HepG2 (cell line): ENCODE measurements around the gene TRIP6. TPM values are rescaled to one million over a fixed set of nuclear protein-coding genes. Genes with fewer than 3 reads are reported as not detected.

Experiments used
- ATAC-seq: fragments of 200-7000 bp; cut with Tn5 transposase; 3 replicates; pipeline ENCODE4 v1.9.1; 2020; ENCODE audit warnings: mild to moderate bottlenecking, moderate library complexity
- BruUV-seq: library from RNA; stranded (reverse); fragments of 400-500 nt; replicated peaks from 2 replicates; lab custom pipeline; 2021; lab: Mats Ljungman, UMichigan
- CTCF ChIA-PET: fragments of 300-600 bp; formaldehyde crosslinking; extraction: SDS; loops from one replicate; lab custom pipeline; 2021; ENCODE audit warnings: low total read pairs, inconsistent platforms, low intra/inter-chr PET ratio; lab: Yijun Ruan, JAX
- POLR2A ChIA-PET: fragments of 350-600 bp; sonication (Branson Sonifier 250); formaldehyde crosslinking; loops from one replicate; lab custom pipeline; 2020; ENCODE audit warnings: antibody characterized with exemption, inconsistent platforms; lab: Yijun Ruan, JAX
- DNase-seq: peaks from one replicate; pipeline ENCODE4 v3.0.0-alpha.2; 2015; ENCODE audit warnings: low spot score
- FAIRE-seq: peaks from 3 replicates; lab custom pipeline; 2011; peaks lifted over from hg19 to GRCh38; lab: Jason Lieb, UNC
- H2AFZ ChIP-seq: one replicate; pipeline ENCODE4 v1.6.1; 2011; ENCODE audit warnings: low read length, inconsistent platforms
- H3K27ac ChIP-seq: fragments of 300-600 bp; 3 replicates; pipeline ENCODE4 v1.8.0; 2011; ENCODE audit warnings: mixed run types, mild to moderate bottlenecking, mixed read lengths, low read length, inconsistent platforms; ENCODE audit not compliant: insufficient read depth; ENCODE audit errors: extremely low read length
- H3K27me3 ChIP-seq, 2 experiments: fragments of 200-600 bp in 1 of 2; 2 replicates in 1 of 2; 3 replicates in 1 of 2; pipeline versions ENCODE4 v1.6.0 to v1.8.0; 2011; ENCODE audit warnings: low read length in 2 of 2, mild to moderate bottlenecking in 2 of 2, moderate library complexity in 2 of 2, inconsistent platforms in 1 of 2; ENCODE audit not compliant: insufficient read depth in 2 of 2, control insufficient read depth in 1 of 2
- H3K36me3 ChIP-seq, 2 experiments: fragments of 200-600 bp in 1 of 2; replicated peaks in 1 of 2; 2 replicates in 1 of 2; 3 replicates in 1 of 2; pipeline versions ENCODE4 v1.5.1 to v1.8.0; 2011; ENCODE audit warnings: low read length in 2 of 2, inconsistent platforms in 1 of 2; ENCODE audit not compliant: insufficient read depth in 2 of 2, control insufficient read depth in 1 of 2
- H3K4me1 ChIP-seq: 2 replicates; pipeline ENCODE4 v1.5.1; 2012; ENCODE audit warnings: low read length, inconsistent platforms; ENCODE audit not compliant: insufficient read depth
- H3K4me2 ChIP-seq: 2 replicates; pipeline ENCODE4 v1.6.0; 2011; ENCODE audit warnings: low read depth, low read length, inconsistent platforms
- H3K4me3 ChIP-seq, 3 experiments: fragments of 200-600 bp in 1 of 3; sonication (generic), shearing (Covaris generic) in 1 of 3; replicated peaks in 1 of 3; 2 replicates each; pipeline ENCODE4 v1.5.1; 2011 to 2016; ENCODE audit warnings: low read length in 3 of 3, inconsistent platforms in 2 of 3, low read depth in 2 of 3, mild to moderate bottlenecking in 2 of 3, control low read depth in 1 of 3, mixed read lengths in 1 of 3; ENCODE audit not compliant: insufficient read depth in 1 of 3
- H3K79me2 ChIP-seq: one replicate; pipeline ENCODE4 v1.6.1; 2011; ENCODE audit warnings: low read length, inconsistent platforms; ENCODE audit not compliant: insufficient read depth
- H3K9ac ChIP-seq: 2 replicates; pipeline ENCODE4 v1.6.0; 2011; ENCODE audit warnings: mild to moderate bottlenecking, low read depth, low read length, inconsistent platforms; ENCODE audit not compliant: insufficient read depth
- H3K9me3 ChIP-seq: 2 replicates; pipeline ENCODE4 v1.5.1; 2012; ENCODE audit warnings: mild to moderate bottlenecking, low read length
- H4K20me1 ChIP-seq: 2 replicates; pipeline ENCODE4 v1.6.0; 2011; ENCODE audit warnings: inconsistent platforms, mild to moderate bottlenecking, low read length, moderate library complexity; ENCODE audit not compliant: insufficient read depth
- CBX2 ChIP-seq, 2 experiments: fragments of 200-600 bp in 1 of 2; sonication (generic); formaldehyde crosslinking in 1 of 2; IDR thresholded peaks; 2 replicates each; pipeline versions ENCODE4 v1.7.0 to v1.8.1; 2018 to 2022; ENCODE audit warnings: low read depth in 2 of 2, low read length in 1 of 2, mild to moderate bottlenecking in 1 of 2, missing genetic modification reagents in 1 of 2
- MAFG ChIP-seq: sonication (generic); formaldehyde crosslinking; IDR thresholded peaks from 2 replicates; pipeline ENCODE4 v1.5.1; 2020; ENCODE audit warnings: mild to moderate bottlenecking, missing genetic modification reagents
- PHB2 ChIP-seq: fragments of 450-650 bp; IDR thresholded peaks from 2 replicates; pipeline ENCODE4 v1.6.1; 2018; ENCODE audit not compliant: partially characterized antibody
- ZNF317 ChIP-seq: sonication (generic); formaldehyde crosslinking; IDR thresholded peaks from 2 replicates; pipeline ENCODE4 v1.5.0; 2020; ENCODE audit warnings: mild to moderate bottlenecking, missing genetic modification reagents
- ZNF652 ChIP-seq: IDR thresholded peaks from 2 replicates; pipeline ENCODE4 v1.6.1; 2016; ENCODE audit warnings: low read depth, borderline replicate concordance
- ZNF839 ChIP-seq: sonication (generic); formaldehyde crosslinking; IDR thresholded peaks from 2 replicates; pipeline ENCODE4 v1.4.0; 2020; ENCODE audit warnings: missing genetic modification reagents, mild to moderate bottlenecking, borderline replicate concordance
- WGBS: methylation state at CpG from one replicate; pipeline ENCODE4 v1.1.6; 2017; ENCODE audit warnings: low lambda C conversion rate; 5-methylcytosine and 5-hydroxymethylcytosine counted together
- in situ Hi-C: cut with HindIII; loops from 2 replicates; pipeline ENCODE4 v1.10.0; 2017; ENCODE audit warnings: low pct_unique_long_range_greater_than_20kb; ENCODE audit not compliant: extremely low pct_ligation_motif_present
- intact Hi-C: fragments of 100-400 bp; cut with micrococcal nuclease; formaldehyde crosslinking; loops from one replicate; pipeline ENCODE4 v1.10.0; 2022; ENCODE audit not compliant: unreplicated experiment
- polyA plus RNA-seq, 8 experiments: library from polyadenylated mRNA; depleted of rRNA in 3 of 8; stranded (reverse) in 7 of 8; unstranded in 1 of 8; fragments of >200 nt; fragmentation: Illumina TruSeq in 4 of 8; extraction: Trizol in 4 of 8; gene quantifications; 2 replicates each; pipeline versions ENCODE4 v1.2.1 to v1.2.3, GENCODE V29; 2011 to 2016; ENCODE audit warnings: low read depth in 4 of 8, missing spikeins in 1 of 8, mixed read lengths in 1 of 8; ENCODE audit not compliant: insufficient read depth in 1 of 8
- total RNA-seq, 5 experiments: library from RNA; depleted of rRNA; stranded (reverse); fragments of >200 nt; fragmentation: Illumina TruSeq; extraction: Trizol; gene quantifications; 2 replicates each; pipeline ENCODE4 v1.2.3, GENCODE V29; 2016; ENCODE audit warnings: low read depth in 1 of 5
- TF ChIP-seq, protein P1 (sequence below): sonication (generic); formaldehyde crosslinking; IDR thresholded peaks from 2 replicates; pipeline ENCODE4 v1.4.0; 2020; ENCODE audit warnings: missing genetic modification reagents
- TF ChIP-seq, protein P2 (sequence below): sonication (generic); formaldehyde crosslinking; IDR thresholded peaks from 2 replicates; pipeline ENCODE4 v1.4.0; 2020; ENCODE audit warnings: missing genetic modification reagents
- TF ChIP-seq, protein P3 (sequence below): sonication (generic); formaldehyde crosslinking; IDR thresholded peaks from 2 replicates; pipeline ENCODE4 v1.8.0; 2022; ENCODE audit warnings: missing genetic modification reagents, mild to moderate bottlenecking, inconsistent platforms, borderline replicate concordance
- TF ChIP-seq, protein P4 (sequence below): sonication (generic); formaldehyde crosslinking; IDR thresholded peaks from 2 replicates; pipeline ENCODE4 v1.4.0; 2020; ENCODE audit warnings: missing genetic modification reagents; ENCODE audit errors: not compliant biosample characterization
- TF ChIP-seq, protein P5 (sequence below): sonication (generic); formaldehyde crosslinking; IDR thresholded peaks from 2 replicates; pipeline ENCODE4 v1.5.1; 2020; ENCODE audit warnings: missing genetic modification reagents, mild to moderate bottlenecking, borderline replicate concordance
- TF ChIP-seq, protein P6 (sequence below): sonication (generic); formaldehyde crosslinking; IDR thresholded peaks from 2 replicates; pipeline ENCODE4 v1.9.0; 2022; ENCODE audit warnings: missing genetic modification reagents, mild to moderate bottlenecking, borderline replicate concordance

TRIP6 gene
- total and polyA plus RNA-seq, 2 of the 13 experiments (the other 11 are each of a cell fraction or from before 2014, with no cell fraction given): 0.34 to 0.38 TPM

DNA sequence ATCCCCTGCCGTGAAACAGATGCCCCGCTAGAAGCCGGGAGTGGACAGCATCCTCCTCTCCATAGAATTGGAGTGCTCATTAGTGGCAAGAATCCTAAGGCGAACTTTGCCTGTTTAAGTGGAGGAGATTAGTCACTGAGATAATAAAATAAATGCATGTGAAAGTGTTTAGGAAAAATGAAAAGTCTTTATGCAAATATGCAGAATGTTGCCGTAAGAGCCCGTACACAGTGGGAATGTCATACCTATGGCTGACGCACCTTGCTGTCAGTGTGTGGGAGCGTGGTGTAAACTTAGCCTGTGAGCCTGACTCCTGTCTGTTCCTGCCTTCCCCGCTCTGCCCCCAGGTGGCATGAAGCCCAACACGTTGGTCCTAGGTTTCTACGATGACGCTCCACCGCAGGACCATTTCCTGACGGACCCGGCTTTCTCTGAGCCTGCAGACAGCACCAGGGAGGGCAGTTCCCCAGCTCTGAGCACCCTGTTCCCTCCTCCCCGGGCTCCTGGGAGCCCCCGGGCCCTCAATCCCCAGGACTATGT, 1.7 kb upstream of the TRIP6 start:
- no peak for ATAC-seq
- Histone ChIP-seq H4K20me1 (no peaks in the 10 kb centered on the region), H3K4me2 (no peak overlapping the region), H3K4me3 (no peak overlapping the region), H3K27ac (no peak overlapping the region), H3K9me3 (no peaks in the 10 kb centered on the region), H3K9ac (no peak overlapping the region), H3K36me3 (peaks cover 5 to 6% of the 10 kb centered on the region in 2 experiments; a peak in 3 of 5 replicates), H3K27me3 (no peaks in the 10 kb centered on the region; a peak in 1 of 5 replicates), H3K4me1 (peaks cover 19% of the 10 kb centered on the region), H2AFZ (no peak overlapping the region), H3K79me2 (no peaks in the 10 kb centered on the region)
- FAIRE-seq: no peak
- DNase-seq: no peak
- POLR2A ChIA-PET: no interaction called here
- intact Hi-C loops: no loop called here
- CTCF ChIA-PET: no interaction called here
- WGBS: 95% methylated on average over 16 of the region's 17 CpGs
- in situ Hi-C loops: no loop called here
- BruUV-seq: no TSS peak
- TF ChIP-seq ZNF317 (CRISPR knock-in tag): no peak
- TF ChIP-seq, protein P1, sequence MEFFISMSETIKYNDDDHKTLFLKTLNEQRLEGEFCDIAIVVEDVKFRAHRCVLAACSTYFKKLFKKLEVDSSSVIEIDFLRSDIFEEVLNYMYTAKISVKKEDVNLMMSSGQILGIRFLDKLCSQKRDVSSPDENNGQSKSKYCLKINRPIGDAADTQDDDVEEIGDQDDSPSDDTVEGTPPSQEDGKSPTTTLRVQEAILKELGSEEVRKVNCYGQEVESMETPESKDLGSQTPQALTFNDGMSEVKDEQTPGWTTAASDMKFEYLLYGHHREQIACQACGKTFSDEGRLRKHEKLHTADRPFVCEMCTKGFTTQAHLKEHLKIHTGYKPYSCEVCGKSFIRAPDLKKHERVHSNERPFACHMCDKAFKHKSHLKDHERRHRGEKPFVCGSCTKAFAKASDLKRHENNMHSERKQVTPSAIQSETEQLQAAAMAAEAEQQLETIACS: no peak
- TF ChIP-seq, protein P2, sequence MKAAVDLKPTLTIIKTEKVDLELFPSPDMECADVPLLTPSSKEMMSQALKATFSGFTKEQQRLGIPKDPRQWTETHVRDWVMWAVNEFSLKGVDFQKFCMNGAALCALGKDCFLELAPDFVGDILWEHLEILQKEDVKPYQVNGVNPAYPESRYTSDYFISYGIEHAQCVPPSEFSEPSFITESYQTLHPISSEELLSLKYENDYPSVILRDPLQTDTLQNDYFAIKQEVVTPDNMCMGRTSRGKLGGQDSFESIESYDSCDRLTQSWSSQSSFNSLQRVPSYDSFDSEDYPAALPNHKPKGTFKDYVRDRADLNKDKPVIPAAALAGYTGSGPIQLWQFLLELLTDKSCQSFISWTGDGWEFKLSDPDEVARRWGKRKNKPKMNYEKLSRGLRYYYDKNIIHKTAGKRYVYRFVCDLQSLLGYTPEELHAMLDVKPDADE (CRISPR knock-in tag): no peak
- TF ChIP-seq, protein P3, sequence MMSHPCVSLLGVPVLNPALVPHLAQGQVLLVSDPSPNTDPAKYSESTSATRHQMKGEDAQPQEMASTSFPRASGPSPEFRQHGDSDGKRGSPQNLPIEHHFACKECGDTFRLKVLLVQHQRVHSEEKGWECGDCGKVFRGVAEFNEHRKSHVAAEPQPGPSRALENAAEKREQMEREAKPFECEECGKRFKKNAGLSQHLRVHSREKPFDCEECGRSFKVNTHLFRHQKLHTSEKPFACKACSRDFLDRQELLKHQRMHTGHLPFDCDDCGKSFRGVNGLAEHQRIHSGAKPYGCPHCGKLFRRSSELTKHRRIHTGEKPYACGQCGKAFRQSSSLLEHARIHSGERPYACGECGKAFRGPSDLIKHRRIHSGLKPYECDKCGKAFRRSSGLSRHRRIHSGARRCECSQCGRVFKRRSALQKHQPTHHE (CRISPR knock-in tag): no peak
- TF ChIP-seq, protein P4, sequence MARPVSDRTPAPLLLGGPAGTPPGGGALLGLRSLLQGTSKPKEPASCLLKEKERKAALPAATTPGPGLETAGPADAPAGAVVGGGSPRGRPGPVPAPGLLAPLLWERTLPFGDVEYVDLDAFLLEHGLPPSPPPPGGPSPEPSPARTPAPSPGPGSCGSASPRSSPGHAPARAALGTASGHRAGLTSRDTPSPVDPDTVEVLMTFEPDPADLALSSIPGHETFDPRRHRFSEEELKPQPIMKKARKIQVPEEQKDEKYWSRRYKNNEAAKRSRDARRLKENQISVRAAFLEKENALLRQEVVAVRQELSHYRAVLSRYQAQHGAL (CRISPR knock-in tag): no peak
- TF ChIP-seq, protein P5, sequence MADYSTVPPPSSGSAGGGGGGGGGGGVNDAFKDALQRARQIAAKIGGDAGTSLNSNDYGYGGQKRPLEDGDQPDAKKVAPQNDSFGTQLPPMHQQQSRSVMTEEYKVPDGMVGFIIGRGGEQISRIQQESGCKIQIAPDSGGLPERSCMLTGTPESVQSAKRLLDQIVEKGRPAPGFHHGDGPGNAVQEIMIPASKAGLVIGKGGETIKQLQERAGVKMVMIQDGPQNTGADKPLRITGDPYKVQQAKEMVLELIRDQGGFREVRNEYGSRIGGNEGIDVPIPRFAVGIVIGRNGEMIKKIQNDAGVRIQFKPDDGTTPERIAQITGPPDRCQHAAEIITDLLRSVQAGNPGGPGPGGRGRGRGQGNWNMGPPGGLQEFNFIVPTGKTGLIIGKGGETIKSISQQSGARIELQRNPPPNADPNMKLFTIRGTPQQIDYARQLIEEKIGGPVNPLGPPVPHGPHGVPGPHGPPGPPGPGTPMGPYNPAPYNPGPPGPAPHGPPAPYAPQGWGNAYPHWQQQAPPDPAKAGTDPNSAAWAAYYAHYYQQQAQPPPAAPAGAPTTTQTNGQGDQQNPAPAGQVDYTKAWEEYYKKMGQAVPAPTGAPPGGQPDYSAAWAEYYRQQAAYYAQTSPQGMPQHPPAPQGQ (CRISPR knock-in tag): no peak
- no peak for TF ChIP-seq ZNF839 (CRISPR knock-in tag)
- no peak for TF ChIP-seq MAFG (CRISPR knock-in tag)
- TF ChIP-seq ZNF652 (CRISPR knock-in tag): no peak
- TF ChIP-seq PHB2: no peak
- TF ChIP-seq CBX2 (IDR thresholded peaks at IDR 0.05; ENCODE audit: low read depth, low read length): no peak
- no peak for TF ChIP-seq CBX2 (CRISPR knock-in tag; IDR thresholded peaks at IDR 0.05; ENCODE audit: low read depth)
- TF ChIP-seq, protein P6, sequence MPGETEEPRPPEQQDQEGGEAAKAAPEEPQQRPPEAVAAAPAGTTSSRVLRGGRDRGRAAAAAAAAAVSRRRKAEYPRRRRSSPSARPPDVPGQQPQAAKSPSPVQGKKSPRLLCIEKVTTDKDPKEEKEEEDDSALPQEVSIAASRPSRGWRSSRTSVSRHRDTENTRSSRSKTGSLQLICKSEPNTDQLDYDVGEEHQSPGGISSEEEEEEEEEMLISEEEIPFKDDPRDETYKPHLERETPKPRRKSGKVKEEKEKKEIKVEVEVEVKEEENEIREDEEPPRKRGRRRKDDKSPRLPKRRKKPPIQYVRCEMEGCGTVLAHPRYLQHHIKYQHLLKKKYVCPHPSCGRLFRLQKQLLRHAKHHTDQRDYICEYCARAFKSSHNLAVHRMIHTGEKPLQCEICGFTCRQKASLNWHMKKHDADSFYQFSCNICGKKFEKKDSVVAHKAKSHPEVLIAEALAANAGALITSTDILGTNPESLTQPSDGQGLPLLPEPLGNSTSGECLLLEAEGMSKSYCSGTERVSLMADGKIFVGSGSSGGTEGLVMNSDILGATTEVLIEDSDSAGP: no peak
